Left ventricle myocardium inferior (tissue), 1 donor: ENCODE data around the gene CD82. TPM values are rescaled to one million over a fixed set of nuclear protein-coding genes. Genes with fewer than 3 reads are reported as not detected.
A peak's percentile ranks its signal among the peaks of the same experiment; 100 is the strongest.

Experiments used
- DNase-seq: peaks from one replicate; pipeline ENCODE4 v3.0.0-alpha.2; 2020
- H3K27ac ChIP-seq: fragments of 200-600 bp; replicated peaks from 2 replicates; pipeline ENCODE4 v1.8.0; 2021
- H3K27me3 ChIP-seq: fragments of 200-600 bp; 2 replicates; pipeline ENCODE4 v1.8.0; 2021; ENCODE audit warnings: low read depth
- H3K36me3 ChIP-seq: fragments of 200-600 bp; 2 replicates; pipeline ENCODE4 v1.8.0; 2021
- H3K4me1 ChIP-seq: fragments of 200-600 bp; 2 replicates; pipeline ENCODE4 v1.8.0; 2021
- H3K4me3 ChIP-seq: fragments of 200-600 bp; 2 replicates; pipeline ENCODE4 v1.8.0; 2021; ENCODE audit warnings: mild to moderate bottlenecking, moderate library complexity
- H3K9me3 ChIP-seq: fragments of 200-600 bp; replicated peaks from 2 replicates; pipeline ENCODE4 v1.8.0; 2021
- CTCF ChIP-seq: fragments of 200-600 bp; IDR thresholded peaks from 2 replicates; pipeline ENCODE4 v1.8.0; 2021; ENCODE audit warnings: antibody characterized with exemption, mild to moderate bottlenecking, borderline replicate concordance
- intact Hi-C: fragments of 100-400 bp; cut with micrococcal nuclease; formaldehyde crosslinking; loops from one replicate; pipeline ENCODE4 v1.11.0; 2022
- total RNA-seq: library from RNA; stranded (reverse); fragmentation: NEBNext Ultra II Directional; extraction: Animal tissue kit (Norgen Biotek cat#: 25700); gene quantifications from one replicate; pipeline ENCODE4 v1.2.1, GENCODE V29; 2021
- donor health status: DM: no; HTN: yes; CAD: no; lungs with severe emphysema.

CD82 gene
- total RNA-seq, 1 donor from 2014 or later: 49.6 TPM

- Histone ChIP-seq H3K27ac (no peak overlapping the region), H3K4me3 (no peak overlapping the region), H3K9me3 (no peaks in the 10 kb centered on the region), H3K4me1 (peaks cover 25% of the 10 kb centered on the region), H3K27me3 (peaks cover 5% of the 10 kb centered on the region), H3K36me3 (no peaks in the 10 kb centered on the region)
- intact Hi-C loops: no loop called here
- DNase-seq: no peak
- no peak for TF ChIP-seq CTCF
Measured at GRCh38 chr11:44525473-44526252, 39.8 kb upstream of the CD82 start.

- Histone ChIP-seq H3K36me3 (no peaks in the 10 kb centered on the region), H3K4me3 (no peak overlapping the region), H3K27ac (no peak overlapping the region), H3K27me3 (peaks cover 6% of the 10 kb centered on the region), H3K9me3 (no peaks in the 10 kb centered on the region), H3K4me1 (peaks cover 24% of the 10 kb centered on the region)
- intact Hi-C loops: no loop called here
- DNase-seq: no peak
- no peak for TF ChIP-seq CTCF
Measured at GRCh38 chr11:44526438-44526837, 39.0 kb upstream of the CD82 start.

- Histone ChIP-seq H3K27ac (peak overlapping the region; percentile 55), H3K4me1 (peaks cover 24% of the 10 kb centered on the region), H3K9me3 (no peaks in the 10 kb centered on the region), H3K4me3 (no peak overlapping the region), H3K27me3 (peaks cover 10% of the 10 kb centered on the region), H3K36me3 (no peaks in the 10 kb centered on the region)
- intact Hi-C loops: no loop called here
- no peak for TF ChIP-seq CTCF
- DNase-seq: peak; percentile 35
Measured at GRCh38 chr11:44527476-44527875, 38.0 kb upstream of the CD82 start.

- TF ChIP-seq CTCF: no peak
- Histone ChIP-seq H3K27ac (peak overlapping the region; percentile 55), H3K27me3 (peaks cover 10% of the 10 kb centered on the region), H3K9me3 (no peaks in the 10 kb centered on the region), H3K4me1 (peaks cover 24% of the 10 kb centered on the region), H3K36me3 (no peaks in the 10 kb centered on the region), H3K4me3 (no peak overlapping the region)
- no peak for DNase-seq
- intact Hi-C loops: no loop called here
Measured at GRCh38 chr11:44528103-44528502, 37.4 kb upstream of the CD82 start.

- intact Hi-C loops: no loop called here
- DNase-seq: no peak
- TF ChIP-seq CTCF: no peak
- H3K27ac ChIP-seq: peak overlapping the region; percentile 55
- H3K4me1 ChIP-seq: peaks cover 22% of the 10 kb centered on the region
- H3K27me3 ChIP-seq: peaks cover 10% of the 10 kb centered on the region
- no peaks in the 10 kb centered on the region for H3K9me3 ChIP-seq
- no peaks in the 10 kb centered on the region for H3K36me3 ChIP-seq
- H3K4me3 ChIP-seq: no peak overlapping the region
Measured at GRCh38 chr11:44528581-44528980, 36.9 kb upstream of the CD82 start.
